HG03280 (cell line): Measurements from ENCODE around the gene FGFRL1.
"Not testable (repeated sequence)": the region's sequence is repeated elsewhere in the genome, so short reads cannot be mapped to it uniquely, and the experiment has no call there.

ENCODE experiments used
- ATAC-seq: cut with Tn5 transposase; IDR thresholded peaks from one replicate; pipeline ENCODE4 v1.9.1; 2021; ENCODE audit warnings: mild to moderate bottlenecking, moderate library complexity; ENCODE audit not compliant: unreplicated experiment

Gene FGFRL1

DNA sequence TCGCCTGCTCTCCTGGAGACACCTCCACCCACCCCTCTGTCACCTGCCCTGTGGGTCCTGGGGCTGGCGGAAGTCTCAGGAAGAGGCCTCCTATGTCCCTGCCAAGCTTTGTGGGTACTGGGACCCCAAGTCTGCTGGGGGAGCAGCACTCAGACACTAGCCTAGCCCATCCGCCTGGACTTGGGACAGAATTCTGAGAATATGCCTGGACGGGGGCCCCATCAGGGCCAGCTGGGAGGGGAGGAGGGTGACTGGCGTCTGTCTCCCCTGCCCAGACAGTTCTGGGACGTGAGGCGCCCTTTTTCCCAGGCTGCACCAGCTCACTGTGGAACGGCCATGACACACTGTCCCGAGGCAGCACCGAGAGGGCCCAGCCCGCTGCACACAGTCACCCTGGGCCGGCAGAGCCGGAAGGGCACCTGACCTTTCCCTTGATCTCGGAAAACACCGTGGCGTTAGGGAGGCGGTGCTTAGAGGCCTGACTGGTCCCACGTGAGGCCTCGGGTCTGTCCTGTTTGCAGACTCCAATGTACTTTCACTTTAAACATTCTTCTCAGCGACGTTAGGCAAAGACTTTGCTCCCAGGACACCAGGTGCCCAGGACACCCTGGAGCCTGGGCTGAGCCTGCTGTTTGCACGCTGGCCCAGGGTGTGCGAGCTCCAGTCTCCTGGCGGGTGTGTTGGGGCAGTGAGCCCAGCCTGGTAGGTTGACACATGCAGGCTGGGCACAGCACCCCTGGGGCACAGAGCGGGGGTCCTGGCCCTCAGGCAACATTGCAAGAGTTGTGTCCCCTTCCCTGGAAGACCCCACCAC, 18.9 kb upstream of the FGFRL1 start:
- ATAC-seq, result no peak

DNA sequence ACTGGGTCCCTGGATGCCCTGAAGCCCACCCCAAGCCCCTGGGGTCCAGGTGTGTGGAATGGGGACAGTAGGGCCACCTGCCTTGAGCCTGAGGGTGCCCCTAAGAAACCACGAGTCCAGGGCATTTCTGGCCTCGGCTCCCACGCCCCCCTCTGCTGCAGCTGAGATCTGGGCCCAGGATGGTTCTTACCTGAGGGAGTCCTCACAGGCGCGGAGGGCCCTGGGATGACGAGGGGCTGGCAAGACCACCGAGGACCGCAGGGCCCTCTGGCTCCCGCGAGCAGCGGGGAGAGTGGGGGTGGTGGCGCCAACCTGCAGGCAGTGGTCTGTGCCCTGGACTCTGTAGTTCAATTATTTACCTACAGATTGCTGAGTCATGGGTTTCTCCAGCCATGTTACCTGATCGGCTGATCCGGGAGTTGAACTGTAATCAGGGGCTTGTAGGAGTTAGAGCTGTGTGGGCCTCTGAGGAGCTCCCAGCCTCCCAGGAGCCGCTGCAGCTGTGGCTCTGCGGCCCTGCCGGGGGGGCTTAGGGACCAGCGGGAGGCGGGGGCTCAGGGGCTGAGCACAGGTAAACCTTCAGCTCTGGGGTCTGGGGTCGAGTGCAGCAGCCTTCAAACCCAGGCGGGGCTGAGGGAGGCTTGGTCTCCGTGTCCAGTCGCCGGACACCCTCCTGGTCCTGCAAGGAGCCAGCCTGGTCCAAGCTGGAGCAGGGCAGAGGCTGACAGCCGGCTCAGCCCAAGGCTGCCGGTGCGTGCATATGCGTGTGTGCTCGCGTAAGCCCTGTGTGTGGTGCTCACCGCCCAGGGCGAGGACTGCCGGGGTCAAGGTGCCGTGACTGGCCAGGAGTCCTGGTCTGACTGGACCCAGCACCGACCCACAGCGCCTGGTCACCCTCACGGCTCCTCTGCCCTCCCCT, 18.1 kb upstream of the FGFRL1 start, which contains the start of gene SLC26A1:
SLC26A1 (minus strand) TSS at position 294 of the 919 bp plus-strand sequence. CDS start 1,701 bp downstream, outside the sequence.
- ATAC-seq, result no peak

DNA sequence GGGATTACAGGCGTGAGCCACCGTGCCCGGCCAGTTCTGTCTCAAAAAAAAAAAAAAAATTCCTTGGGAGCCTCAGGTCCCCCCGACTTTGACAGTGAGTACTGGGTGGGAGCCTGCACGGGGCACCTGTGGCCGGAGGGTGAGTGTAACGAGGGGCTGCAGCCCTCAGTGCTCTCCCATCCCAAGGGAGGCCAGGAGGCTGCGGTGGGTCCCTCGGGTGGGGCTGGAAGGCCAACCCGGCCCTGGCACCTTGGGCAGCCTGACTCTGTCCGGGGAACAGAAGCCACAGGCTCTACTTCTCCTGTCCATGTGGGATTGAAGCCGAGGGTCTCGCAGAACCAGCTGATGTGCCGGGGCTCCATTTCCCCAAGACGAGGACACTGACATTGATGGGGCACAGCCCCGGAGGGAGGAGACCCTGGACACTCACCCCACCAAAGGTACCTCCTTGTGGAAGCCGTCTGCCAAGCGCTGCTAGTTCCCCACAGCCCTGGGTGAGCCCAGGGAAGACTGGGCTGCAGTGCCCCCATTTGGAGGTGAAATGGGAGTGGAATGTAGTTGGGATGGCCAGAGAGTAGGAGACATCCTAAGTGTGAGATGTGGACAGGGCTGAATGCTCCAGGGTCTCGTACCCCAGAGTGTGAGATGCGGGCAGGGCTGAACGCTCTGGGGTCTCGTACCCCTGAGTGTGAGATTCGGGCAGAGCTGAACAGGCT, 16.0 kb upstream of the FGFRL1 start:
- ATAC-seq, result no peak

DNA sequence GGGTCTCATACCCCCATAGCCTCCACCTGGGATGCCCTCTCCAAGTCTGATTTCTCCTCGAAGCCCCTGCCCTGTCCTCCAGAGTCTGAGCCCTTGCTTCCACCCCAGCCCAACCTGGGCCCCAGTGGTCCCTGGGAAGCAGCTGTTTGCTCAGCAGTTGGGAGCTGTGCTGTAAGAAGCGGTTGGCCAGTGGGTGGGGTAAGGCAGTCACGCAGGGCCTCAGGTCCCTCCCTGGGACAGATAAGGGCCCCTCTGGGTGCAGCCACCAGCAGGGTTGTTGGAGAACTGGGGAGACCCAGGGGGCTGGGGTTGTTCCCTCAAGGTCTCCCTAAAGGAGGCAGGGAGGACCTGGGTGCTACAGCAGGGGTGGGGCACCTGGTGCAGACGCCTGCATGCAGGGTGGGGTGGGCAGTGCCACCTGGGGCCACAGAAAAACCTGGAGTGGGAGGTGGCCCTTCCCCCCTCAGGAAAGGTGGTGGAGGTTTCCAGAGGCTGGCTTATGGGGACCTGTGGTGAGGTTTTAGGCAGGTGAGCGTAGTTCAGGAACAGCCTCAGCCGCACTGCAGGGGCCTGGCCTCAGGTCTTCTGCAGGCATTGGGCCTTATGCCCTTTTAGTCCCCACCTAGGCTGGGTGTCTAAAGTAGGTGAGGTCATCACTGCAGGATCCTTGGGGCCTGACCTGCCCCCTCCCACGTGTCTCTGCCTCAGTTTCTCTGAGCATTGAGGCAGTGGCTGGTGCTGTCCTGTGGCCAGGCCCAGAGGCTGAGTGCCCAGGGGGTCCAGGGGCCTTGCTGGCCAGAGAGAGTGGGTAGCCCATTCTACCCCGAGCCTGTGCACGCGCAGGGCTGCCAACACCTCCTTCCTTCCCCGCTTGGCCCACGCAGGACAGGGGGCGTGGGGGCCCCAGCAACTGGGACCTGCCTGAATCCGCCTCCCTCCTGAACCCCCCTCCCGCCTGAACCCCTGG, 15.1 kb upstream of the FGFRL1 start:
- no peak for ATAC-seq

DNA sequence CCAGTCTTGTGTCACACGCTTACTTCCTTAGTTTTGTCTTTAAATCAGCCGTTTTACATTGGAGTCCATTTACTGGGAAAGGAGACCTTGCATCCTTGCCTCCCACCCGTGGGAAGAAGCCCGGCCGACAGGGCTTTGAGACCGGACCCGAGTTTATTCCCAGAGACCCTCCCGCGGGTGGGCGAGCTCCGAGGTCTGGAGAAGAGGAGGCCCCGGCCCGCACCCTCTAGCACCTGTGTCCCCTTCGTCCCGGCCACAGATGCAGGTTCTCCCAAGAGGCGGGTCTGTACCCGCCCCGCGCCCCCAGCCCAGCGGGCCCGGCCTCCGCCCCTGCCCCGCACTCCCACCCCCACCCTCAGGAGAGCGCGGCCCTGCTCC, 14.4 kb upstream of the FGFRL1 start:
- no peak for ATAC-seq

DNA sequence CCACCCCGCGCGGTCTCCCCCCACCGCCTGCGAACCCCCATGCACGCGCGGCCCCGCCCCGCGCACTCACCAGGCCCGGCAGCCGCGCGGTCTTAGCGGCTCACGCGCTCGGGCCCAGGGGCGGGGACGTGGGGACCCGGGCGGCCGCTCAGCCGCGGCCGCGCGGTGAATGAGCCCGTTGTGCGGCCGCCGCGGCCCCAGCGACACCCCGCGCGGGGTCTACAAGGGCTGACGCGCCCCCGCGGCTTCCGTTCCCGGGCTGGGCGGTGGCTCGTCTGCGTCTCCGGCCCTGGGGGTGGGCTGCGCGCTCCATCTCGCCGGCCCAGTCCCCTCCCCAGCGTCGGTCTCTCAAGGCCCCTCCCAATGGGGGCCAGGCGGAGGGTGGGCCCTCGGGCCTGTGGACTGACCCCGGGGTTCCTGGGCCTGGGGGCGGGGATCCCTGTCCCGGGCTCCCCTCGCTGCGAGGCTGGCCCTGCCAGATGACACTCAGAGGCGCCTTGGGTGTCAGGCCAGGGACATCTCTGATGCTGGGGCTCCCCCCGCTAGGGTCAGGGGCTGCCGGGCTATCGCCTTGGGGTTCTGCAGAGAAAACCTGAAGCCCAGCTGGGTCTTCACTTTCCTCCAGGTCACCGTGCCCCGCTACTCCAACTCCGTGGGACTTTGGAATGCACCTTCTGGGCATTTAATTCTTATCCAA, 13.9 kb upstream of the FGFRL1 start:
- no peak for ATAC-seq

DNA sequence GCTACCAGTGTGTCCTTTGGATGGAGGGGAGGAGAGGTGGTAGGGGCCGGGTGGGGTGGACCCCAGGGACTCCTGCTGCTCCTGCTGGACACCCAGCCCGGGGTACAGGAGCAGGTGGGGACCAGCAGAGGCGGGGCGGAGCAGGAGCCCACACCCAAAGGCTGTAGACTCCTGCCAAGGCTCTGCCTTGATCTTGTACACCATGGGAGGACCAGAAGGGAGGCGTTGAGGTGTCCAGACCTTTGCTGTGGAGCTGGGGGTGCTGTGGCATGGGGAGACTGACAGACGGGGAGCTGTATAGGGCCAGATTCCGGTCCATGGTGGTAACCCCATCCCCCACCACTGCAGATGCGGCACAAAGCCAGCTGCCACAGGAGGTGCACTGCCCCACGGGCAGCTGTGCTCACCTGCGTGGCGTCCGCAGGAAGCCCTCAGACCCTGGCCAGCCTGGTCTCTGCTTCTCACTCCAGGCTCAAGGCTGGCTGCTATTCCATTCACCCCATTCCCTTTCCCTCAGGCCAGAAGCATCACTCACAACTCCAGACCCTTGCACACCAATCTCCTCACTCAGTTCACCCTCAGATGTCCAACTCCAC, 13.2 kb upstream of the FGFRL1 start:
- no peak for ATAC-seq

DNA sequence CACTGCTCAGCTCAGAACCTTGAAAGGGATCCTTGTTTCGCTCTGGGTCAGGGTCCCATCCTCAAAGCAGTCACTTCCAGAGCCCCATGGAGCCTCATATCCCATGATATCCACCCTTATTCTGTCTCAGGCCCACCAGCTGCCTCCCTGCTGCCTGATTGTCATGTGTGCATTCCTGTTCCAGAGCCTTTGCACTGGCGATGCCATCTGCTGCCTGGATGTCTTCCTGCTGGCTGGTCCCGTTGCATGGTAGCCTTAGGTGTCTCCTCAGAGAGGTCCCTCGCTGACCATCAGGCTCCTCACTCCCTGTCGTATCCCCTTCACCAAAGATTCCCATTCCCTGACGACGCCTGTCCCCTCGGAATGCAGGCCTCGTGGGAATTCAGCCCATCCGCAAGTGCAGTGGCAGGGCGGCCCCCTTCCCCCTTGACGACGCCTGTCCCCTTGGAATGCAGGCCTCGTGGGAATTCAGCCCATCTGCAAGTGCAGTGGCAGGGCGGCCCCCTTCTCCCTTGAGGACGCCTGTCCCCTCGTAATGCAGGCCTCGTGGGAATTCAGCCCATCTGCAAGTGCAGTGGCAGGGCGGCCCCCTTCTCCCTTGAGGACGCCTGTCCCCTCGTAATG, 12.1 kb upstream of the FGFRL1 start:
- ATAC-seq, result not testable (repeated sequence)

DNA sequence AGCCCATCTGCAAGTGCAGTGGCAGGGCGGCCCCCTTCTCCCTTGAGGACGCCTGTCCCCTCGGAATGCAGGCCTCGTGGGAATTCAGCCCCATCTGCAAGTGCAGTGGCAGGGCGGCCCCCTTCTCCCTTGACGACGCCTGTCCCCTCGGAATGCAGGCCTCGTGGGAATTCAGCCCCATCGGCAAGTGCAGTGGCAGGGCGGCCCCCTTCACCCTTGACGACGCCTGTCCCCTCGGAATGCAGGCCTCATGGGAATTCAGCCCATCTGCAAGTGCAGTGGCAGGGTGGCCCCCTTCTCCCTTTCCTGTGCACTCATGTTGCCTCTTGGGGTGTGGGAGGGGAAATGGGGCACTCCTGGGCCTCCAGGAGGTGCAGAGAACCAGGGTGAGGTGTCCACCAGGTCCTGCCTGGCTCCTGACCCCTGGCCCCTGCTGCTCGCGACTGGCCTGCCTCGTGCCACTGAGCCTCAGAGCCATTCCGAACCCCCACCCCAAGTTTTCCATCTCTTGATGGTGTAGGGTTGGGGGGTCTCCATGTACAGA, 11.5 kb upstream of the FGFRL1 start:
- no peak for ATAC-seq

DNA sequence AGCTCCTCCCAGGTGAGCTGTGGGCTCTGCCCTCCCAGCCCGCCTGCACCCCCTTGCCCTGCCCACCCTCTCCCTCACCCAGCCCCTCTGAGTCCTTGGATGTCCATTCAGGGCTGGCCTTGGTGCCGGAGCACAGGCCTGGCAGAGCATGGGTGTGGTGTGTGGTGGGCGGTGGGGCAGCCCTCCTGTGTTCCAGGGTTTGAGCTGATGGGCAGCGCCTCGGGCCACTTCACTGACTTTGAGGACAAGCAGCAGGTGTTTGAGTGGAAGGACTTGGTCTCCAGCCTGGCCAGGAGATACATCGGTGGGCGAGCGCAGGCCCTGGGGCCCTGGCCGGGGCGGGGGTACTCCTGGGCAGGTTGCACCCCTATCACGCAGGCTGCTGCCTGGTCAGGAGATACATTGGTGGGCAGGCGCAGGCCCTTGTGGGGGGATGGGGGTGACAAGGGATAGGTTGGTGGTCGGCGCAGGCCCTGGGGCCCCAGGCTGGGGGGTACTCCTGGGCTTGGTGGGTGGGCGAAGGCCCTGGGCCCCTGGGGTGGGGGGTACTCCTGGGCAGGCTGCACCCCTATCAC, 10.7 kb upstream of the FGFRL1 start:
- ATAC-seq, result no peak

DNA sequence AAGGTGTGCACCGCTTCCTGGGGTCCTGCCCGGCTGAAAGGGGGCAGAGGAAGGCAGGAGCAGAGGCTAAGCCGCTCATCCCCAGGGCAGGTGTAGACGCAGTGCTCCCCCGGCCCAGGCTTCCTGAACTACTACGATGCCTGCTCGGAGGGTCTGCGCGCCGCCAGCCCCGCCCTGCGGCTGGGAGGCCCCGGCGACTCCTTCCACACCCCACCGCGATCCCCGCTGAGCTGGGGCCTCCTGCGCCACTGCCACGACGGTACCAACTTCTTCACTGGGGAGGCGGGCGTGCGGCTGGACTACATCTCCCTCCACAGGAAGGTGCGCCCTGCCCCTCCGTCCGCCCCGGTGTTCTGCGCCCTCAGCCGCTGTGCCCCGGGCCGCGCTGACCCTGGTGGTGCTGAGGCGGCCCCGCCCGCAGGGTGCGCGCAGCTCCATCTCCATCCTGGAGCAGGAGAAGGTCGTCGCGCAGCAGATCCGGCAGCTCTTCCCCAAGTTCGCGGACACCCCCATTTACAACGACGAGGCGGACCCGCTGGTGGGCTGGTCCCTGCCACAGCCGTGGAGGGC, 9.8 kb upstream of the FGFRL1 start:
- ATAC-seq, result no peak

DNA sequence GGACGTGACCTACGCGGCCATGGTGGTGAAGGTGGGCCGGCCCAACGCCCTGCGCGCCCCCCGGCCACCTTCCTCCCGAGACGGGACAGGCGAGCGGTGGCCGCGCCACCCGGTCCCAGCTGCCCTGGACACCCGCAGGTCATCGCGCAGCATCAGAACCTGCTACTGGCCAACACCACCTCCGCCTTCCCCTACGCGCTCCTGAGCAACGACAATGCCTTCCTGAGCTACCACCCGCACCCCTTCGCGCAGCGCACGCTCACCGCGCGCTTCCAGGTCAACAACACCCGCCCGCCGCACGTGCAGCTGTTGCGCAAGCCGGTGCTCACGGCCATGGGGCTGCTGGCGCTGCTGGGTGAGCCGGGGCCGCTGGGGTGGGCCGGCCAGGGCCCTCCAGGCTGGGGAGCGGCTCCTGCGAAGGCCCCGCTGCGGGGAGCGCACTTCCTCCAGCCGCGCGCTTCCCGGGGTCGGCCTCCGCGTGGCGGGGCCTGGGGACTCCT, 9.2 kb upstream of the FGFRL1 start:
- ATAC-seq, result no peak

DNA sequence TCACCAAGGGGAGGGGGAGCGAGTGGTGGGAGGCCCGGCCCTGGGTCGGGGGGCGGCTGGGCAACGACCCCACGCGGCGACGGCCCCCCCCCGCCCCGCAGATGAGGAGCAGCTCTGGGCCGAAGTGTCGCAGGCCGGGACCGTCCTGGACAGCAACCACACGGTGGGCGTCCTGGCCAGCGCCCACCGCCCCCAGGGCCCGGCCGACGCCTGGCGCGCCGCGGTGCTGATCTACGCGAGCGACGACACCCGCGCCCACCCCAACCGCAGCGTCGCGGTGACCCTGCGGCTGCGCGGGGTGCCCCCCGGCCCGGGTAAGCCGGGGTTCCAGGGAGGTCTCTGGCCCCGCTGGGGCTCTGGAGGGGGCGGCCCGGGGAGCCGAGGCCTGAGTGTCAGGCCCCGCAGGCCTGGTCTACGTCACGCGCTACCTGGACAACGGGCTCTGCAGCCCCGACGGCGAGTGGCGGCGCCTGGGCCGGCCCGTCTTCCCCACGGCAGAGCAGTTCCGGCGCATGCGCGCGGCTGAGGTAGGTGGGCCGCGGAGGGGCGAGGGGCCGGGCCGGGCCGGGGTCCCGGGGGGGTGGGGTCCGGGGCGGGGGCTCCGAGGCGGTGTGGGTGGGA, 8.7 kb upstream of the FGFRL1 start:
- ATAC-seq, result no peak

DNA sequence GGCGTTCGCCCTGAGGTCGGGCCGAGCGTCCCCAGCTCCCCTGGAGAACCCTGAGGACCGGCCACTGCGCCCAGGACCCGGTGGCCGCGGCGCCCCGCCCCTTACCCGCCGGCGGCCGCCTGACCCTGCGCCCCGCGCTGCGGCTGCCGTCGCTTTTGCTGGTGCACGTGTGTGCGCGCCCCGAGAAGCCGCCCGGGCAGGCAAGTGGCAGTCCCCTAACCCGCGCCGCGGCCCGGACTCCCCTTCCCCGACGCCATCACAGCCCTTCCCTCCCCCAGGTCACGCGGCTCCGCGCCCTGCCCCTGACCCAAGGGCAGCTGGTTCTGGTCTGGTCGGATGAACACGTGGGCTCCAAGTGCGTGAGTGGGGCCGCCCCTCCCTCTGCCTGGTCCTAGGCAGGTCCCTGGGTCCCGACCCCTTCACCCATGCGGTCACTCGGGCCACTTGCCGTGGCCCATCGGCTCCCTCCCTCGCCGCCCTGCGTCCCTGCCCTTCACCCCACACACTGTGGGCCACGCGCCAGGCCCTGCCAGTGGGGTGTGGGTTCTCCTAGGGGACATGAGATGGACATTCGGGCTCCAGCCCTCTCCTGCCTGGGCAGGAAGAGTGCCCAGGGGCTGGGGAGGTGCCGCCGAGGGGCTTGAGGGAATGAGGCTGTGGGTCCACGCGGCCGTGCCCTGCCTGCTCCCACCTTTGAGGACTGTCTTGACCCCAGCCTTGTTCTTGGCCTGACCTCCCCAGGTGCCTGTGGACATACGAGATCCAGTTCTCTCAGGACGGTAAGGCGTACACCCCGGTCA, 8.0 kb upstream of the FGFRL1 start:
- no peak for ATAC-seq

DNA sequence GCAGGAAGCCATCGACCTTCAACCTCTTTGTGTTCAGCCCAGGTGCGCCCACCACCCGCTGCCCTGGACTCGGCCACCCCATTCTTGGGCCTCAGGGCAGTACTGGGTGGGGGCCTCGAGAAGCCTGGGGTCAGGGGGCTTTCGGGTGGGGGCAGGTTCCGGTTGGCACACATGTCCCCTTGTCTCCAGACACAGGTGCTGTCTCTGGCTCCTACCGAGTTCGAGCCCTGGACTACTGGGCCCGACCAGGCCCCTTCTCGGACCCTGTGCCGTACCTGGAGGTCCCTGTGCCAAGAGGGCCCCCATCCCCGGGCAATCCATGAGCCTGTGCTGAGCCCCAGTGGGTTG, 7.4 kb upstream of the FGFRL1 start:
- ATAC-seq, result no peak
